ENCODE data around the gene ECI2. TPM values are rescaled to one million over a fixed set of nuclear protein-coding genes. Genes with fewer than 3 reads are reported as not detected.
"Not testable (repeated sequence)": the region's sequence is repeated elsewhere in the genome, so short reads cannot be mapped to it uniquely, and the experiment has no call there.

Gene ECI2
- total RNA-seq, 1 donor from 2014 or later, result 152 TPM

DNA sequence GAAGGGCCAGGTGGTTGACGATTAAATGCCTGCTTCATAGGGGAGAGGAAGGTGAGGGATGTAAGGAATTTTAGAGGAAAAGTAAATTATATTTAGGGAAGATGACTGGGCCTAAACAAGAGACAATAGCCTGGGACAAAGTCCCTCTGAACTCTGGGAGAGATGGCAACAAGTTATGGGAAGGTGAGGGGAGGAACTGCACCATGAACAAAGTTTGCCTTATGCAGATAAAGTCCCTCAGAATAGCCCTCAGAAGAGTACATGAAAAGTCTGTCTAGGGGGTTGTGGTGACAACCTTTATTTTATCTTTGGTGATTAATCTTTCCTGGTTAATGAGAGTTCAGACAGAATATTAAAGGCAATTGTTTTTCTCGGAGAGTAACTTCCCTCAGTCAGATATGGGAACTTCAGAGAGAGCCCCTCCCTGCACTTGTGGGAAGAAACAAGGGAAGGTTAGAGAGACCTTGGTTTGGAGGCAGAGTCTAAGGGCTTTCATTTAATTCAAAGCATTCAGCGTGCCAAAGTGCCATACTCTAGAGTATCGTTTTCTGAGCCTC lies 29.3 kb downstream of the ECI2 start:
- no peak for DNase-seq (ENCODE audit: low read depth, low spot score)

DNA sequence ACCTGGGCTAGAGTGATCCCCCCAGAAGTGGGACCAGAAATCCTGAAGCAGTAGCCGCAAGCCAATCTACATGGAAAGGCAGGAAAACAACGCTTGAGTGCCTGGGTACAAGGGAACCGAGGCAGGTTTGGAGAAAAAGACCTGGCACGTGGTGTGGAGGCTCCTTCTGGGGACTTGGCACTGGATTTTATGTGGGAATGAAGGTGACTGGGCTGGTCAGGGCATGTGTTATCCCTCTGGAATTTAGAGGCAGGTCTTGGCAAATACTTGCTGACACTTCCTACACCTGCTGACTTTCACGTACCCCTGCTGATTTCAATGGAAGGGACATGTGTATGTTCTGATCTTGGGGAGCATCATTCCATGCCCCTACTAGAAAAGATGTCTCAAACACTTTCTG lies 31.4 kb downstream of the ECI2 start:
- DNase-seq (ENCODE audit: low read depth, low spot score), result no peak

DNA sequence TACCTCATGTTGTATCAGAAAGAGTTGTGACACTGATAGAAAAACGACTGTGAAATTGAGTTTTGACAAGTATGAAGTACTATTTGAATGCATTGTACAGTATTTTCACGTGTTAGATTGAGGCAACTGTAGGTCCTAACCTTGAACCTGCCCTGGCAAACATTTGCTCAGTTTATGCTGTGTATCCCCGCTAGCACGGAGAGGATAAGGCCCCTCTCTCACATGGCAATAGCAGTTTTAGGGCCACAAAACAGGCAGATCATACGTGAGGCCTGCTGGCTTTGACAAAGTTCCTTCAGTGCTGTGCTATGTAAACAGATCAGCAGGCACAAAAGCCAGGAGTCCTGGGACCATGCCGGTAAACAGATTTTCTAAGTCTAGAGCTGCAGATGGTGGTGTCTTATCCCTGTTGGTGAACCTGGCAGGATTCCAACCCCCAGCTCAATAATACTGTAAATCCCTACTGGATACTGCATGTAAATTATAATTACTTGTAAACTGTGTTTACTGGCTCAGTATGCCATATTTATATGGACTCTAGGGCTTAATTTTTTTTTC lies 32.6 kb downstream of the ECI2 start:
- DNase-seq (ENCODE audit: low read depth, low spot score), result no peak

GRCh38 chr6:4101298-4101697 lies 34.1 kb downstream of the ECI2 start:
- no peak for DNase-seq (ENCODE audit: low read depth, low spot score)

DNA sequence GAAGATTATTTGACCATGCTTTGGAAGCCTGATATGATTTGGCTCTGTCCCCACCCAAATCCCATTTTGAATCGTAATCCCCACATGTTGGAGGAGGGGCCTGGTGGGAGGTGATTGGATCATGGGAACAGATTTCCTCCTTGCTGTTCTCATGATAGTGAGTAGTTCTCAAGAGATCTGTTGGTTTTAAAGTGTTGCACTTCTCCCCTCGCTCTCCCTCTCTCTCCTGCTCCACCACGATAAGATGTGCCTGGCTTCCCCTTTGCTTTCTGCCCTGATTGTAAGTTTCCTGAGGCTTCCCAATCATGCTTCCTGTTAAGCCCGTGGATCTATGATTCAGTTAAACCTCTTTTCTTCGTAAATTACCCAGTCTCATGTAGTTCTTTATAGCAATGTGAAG lies 34.7 kb downstream of the ECI2 start:
- no peak for DNase-seq (ENCODE audit: low read depth, low spot score)

- no peak for DNase-seq (ENCODE audit: low read depth, low spot score)
Measured at GRCh38 chr6:4093288-4093687, 42.1 kb downstream of the ECI2 start.

DNA sequence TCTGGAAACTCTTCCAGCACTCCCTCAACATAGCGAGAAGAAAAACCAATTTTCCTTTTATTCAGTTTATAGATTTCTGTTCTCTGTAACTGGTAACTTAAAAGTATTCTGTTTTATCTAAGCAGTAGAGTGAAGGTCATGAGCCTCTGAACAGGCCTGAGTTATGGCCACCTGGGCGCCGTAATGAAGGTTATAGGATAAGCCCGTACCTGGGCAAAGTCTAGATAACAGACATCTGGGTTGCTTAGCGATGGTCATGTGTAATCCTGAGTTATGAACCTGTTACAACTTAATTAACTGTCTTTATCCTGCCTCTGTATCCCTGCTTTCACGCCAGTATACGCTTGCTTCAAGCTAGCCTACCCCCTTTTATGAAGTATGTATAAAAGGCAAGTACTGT lies 43.4 kb downstream of the ECI2 start:
- no peak for DNase-seq (ENCODE audit: low read depth, low spot score)

DNA sequence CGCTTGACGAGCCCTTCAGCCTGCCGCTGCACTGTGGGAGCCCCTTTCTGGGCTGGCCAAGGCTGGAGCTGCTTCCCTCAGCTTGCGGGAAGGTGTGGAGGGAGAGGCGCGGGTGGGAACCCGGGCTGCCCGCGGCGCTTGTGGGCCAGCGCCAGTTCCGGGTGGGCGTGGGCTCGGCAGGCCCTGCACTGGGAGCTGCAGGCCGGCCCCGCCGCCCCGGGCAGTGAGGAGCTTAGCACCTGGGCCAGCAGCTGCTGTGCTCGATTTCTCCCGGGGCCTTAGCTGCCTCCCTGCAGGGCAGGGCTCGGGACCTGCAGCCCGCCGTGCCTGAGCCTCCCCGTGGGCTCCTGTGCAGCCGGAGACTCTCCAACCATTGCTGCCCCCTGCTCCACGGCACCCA lies 45.3 kb downstream of the ECI2 start:
- DNase-seq (ENCODE audit: low read depth, low spot score), result not testable (repeated sequence)

DNA sequence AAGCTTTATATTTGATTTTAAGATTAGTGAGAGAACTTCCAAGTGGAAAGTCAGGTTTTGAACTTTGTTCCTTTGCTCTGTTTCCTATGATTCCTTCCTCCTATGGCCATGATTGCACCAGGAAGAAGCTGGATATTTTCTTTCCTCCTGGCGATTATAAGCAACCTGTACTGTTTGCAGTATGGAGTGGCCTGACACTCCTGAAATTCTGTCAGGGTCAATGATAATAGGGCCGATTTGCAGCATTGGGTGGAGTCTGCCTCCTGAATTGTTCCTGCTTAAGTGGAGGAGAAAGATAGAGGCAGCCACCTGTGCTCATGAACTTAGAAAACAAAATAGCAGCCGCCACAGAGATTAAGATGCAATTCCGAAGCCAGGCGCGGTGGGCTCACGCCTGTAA lies 46.7 kb downstream of the ECI2 start:
- no peak for DNase-seq (ENCODE audit: low read depth, low spot score)

- DNase-seq (ENCODE audit: low read depth, low spot score), result no peak
Measured at GRCh38 chr6:4085332-4085700, 50.1 kb downstream of the ECI2 start.

GRCh38 chr6:4084444-4085331 lies 50.7 kb downstream of the ECI2 start:
- DNase-seq (ENCODE audit: low read depth, low spot score), result no peak

DNA sequence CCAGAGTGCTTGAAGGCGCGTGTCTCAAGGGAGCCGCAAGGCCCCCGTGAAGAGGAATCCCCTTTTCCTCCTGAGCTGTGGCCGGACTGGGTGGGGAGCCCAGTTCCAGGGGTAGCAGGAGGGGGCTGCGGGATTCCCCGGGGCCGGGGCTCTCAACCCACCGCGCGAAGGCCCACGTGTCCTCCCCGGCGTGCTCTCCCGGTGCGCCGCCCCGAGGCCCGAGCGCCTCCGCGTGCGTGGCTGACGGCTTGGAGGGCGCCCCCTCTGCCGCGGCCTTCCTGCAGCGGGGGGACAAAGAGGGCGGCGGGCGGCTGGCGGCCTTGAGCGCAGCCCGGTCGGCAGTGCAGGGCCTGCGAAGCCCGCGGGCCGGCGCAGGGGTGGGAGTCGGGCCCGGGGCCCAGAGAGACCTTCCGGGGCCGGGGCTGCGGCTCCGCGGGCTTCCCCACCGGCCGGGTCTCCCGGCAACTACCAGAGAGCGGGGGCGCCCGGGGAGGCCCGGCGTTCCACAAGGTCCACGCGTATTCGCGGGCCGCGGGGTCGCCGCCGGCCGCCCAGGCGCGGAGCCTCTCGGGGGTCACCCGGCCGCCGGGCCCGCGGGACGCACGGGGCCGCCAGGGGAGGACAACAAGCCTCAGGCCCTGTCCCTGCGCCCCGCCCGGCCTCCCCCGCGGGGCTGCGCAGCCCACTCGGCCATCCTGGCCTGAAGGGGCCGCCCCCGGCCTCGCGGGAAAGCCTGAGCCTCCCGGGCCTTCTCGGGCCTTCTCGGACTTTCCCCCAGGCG lies 56.5 kb downstream of the ECI2 start, which contains the start of gene FAM217A:
TSS of gene FAM217A (minus strand) at position 447 of the 781 bp plus-strand sequence. CDS start 1,723 bp downstream, outside the sequence.
- DNase-seq (ENCODE audit: low read depth, low spot score), result no peak

DNA sequence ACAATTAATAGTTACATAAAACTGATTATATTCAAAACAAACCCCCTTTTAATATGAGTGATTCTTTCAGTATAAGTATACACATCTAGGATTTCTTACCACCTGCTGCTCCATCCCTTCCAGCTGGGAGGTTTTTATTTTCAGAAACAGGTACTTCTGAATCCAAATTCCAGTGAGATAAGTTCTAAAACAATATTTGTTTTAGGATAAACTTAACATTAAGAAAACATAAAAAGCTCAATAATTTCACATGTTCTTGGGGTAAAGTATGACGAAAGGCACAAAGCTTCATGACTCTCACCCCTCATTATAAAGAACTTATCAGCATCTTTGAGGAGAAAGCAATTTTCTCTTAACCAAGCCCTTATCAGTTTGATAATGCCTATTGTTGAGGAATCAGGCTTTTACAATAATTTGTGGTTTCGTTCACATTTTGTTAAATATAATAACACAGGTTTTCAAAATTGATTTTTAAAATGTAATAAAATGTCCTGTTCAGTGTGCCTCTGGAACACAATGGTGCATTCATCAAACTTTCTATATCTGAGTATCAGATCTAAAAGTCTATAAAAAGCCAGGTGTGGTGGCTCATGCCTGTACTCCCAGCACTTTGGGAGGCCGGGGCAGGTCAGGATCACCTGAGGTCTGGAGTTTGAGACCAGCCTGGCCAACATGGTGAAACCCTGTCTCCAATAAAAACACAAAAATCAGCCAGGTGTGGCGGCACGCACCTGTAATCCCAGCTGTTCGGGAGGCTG lies 60.7 kb downstream of the ECI2 start:
- DNase-seq (ENCODE audit: low read depth, low spot score), result no peak

GRCh38 chr6:4071330-4071729 lies 64.0 kb downstream of the ECI2 start:
- DNase-seq (ENCODE audit: low read depth, low spot score), result no peak

- no peak for DNase-seq (ENCODE audit: low read depth, low spot score)
Measured at GRCh38 chr6:4069199-4069598, 66.2 kb downstream of the ECI2 start.

GRCh38 chr6:4067673-4068072 lies 67.7 kb downstream of the ECI2 start:
- no peak for DNase-seq (ENCODE audit: low read depth, low spot score)

GRCh38 chr6:4066029-4066755 lies 69.2 kb downstream of the ECI2 start:
- no peak for DNase-seq (ENCODE audit: low read depth, low spot score)

Measured in pulmonary artery endothelial cell (primary cell).